HuH-7.5 (cell line): Measurements from ENCODE around the gene BCAP29.

ENCODE experiments used
- DNase-seq: peaks from one replicate; pipeline ENCODE4 v3.0.0; 2011; ENCODE audit warnings: low spot score

The BCAP29 gene

GRCh38 chr7:107582875-107583274 is 2.8 kb downstream of the BCAP29 start:
- no peak for DNase-seq

GRCh38 chr7:107584716-107585115 is 4.7 kb downstream of the BCAP29 start:
- DNase-seq, result no peak

- no peak for DNase-seq
These were observed 8.6 kb downstream of the BCAP29 start for GRCh38 chr7:107588529-107589130.

- DNase-seq, result no peak
These were observed 11.4 kb downstream of the BCAP29 start for GRCh38 chr7:107591421-107591820.

- DNase-seq, result no peak
These were observed 12.4 kb downstream of the BCAP29 start for GRCh38 chr7:107592361-107593024.

- no peak for DNase-seq
These were observed 13.0 kb downstream of the BCAP29 start for GRCh38 chr7:107593025-107593410.

GRCh38 chr7:107594961-107595737 is 15.1 kb downstream of the BCAP29 start:
- no peak for DNase-seq

- no peak for DNase-seq
These were observed 17.0 kb downstream of the BCAP29 start for GRCh38 chr7:107596881-107597581.

GRCh38 chr7:107597582-107597916 is 17.5 kb downstream of the BCAP29 start:
- no peak for DNase-seq

GRCh38 chr7:107597953-107598352 is 17.9 kb downstream of the BCAP29 start:
- DNase-seq, result no peak

- DNase-seq, result no peak
These were observed 19.2 kb downstream of the BCAP29 start for GRCh38 chr7:107599262-107599661.

- DNase-seq, result no peak
These were observed 20.8 kb downstream of the BCAP29 start for GRCh38 chr7:107600816-107601215.

GRCh38 chr7:107605218-107605815 is 25.3 kb downstream of the BCAP29 start:
- no peak for DNase-seq

- DNase-seq, result no peak
These were observed 26.3 kb downstream of the BCAP29 start for GRCh38 chr7:107606303-107606702.

- DNase-seq, result no peak
These were observed 29.8 kb downstream of the BCAP29 start for GRCh38 chr7:107609811-107610261.

- DNase-seq, result no peak
These were observed 30.3 kb downstream of the BCAP29 start for GRCh38 chr7:107610323-107610722.

GRCh38 chr7:107613439-107613838 is 33.4 kb downstream of the BCAP29 start:
- no peak for DNase-seq

GRCh38 chr7:107613948-107614347 is 33.9 kb downstream of the BCAP29 start:
- no peak for DNase-seq

GRCh38 chr7:107614425-107614824 is 34.4 kb downstream of the BCAP29 start:
- no peak for DNase-seq

- DNase-seq, result no peak
These were observed 36.0 kb downstream of the BCAP29 start for GRCh38 chr7:107615910-107616680.

GRCh38 chr7:107622429-107622828 is 42.4 kb downstream of the BCAP29 start:
- DNase-seq, result no peak
